ENCODE results near the gene JMJD7.

The JMJD7 gene

DNA sequence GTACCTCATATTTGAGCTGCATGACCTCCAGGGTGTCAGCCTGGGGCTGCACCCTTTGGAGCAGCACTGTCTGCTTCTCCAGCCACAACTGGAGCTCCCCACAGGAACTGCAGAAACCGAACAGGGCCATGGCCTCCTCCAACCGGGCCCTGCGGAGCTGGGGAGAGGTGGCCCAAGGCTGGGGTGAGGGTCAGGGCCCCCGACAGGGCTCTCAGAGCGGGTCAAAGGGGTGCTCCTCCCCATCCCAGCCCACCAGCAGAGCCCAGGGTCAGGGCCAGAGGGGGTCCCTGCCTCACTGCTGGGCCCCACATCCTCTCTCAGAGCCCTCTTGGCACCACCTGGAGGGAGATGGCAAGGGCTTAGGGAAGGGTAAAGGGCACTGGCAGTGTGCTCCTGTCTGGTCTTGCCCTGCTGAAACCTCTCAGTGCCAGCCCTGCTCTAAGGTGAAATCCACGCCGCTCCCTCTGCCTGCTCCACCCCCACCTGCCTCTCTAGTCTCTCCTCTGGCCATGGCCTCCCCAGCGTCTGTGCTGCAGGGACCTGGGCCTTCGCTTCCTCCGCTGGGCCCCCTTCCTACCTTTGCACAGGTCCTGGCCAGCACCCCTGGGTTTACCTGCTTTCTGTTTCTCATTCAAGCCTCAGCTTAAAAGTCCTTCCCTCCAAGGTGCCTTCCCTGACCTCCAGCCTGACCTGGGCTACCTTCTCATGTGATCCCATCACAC is 52.4 kb downstream of the JMJD7 start:
- DNase-seq = no peak
- Histone ChIP-seq H3K36me3 (no peaks in the 10 kb centered on the region), H3K27me3 (no peaks in the 10 kb centered on the region), H3K9me3 (no peaks in the 10 kb centered on the region), H3K4me1 (peaks cover 10% of the 10 kb centered on the region), H3K4me3 (ENCODE audit: low read depth, low read length) (no peak overlapping the region)
- TF ChIP-seq, protein P1, sequence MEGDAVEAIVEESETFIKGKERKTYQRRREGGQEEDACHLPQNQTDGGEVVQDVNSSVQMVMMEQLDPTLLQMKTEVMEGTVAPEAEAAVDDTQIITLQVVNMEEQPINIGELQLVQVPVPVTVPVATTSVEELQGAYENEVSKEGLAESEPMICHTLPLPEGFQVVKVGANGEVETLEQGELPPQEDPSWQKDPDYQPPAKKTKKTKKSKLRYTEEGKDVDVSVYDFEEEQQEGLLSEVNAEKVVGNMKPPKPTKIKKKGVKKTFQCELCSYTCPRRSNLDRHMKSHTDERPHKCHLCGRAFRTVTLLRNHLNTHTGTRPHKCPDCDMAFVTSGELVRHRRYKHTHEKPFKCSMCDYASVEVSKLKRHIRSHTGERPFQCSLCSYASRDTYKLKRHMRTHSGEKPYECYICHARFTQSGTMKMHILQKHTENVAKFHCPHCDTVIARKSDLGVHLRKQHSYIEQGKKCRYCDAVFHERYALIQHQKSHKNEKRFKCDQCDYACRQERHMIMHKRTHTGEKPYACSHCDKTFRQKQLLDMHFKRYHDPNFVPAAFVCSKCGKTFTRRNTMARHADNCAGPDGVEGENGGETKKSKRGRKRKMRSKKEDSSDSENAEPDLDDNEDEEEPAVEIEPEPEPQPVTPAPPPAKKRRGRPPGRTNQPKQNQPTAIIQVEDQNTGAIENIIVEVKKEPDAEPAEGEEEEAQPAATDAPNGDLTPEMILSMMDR (IDR thresholded peaks at IDR 0.05; ENCODE audit: low read depth, low read length) = no peak

DNA sequence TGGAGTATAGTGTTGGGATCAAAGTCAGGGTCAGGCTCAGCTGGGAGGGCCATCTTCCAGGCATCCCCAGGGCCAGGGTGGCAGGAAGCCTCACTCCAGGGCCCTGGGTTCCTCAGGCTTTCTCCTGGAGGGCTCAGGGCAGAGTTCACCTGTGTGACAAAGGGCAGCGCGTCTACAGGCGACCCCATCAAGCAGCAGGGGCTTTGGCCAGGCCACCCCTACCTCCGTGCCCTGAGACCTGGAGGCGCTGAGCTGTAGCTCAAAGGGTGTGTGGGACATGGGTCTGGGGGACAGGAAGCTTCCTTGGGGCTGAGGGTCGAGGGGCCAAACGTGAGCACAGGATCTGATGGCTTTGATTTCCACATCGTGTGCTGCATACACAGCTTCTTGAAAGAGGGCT is 53.2 kb downstream of the JMJD7 start:
- no peak for DNase-seq
- H3K36me3 ChIP-seq = no peaks in the 10 kb centered on the region
- TF ChIP-seq, protein P1 (IDR thresholded peaks at IDR 0.05; ENCODE audit: low read depth, low read length) = no peak
- H3K4me1 ChIP-seq = peaks cover 10% of the 10 kb centered on the region
- no peaks in the 10 kb centered on the region for H3K9me3 ChIP-seq
- H3K4me3 ChIP-seq (ENCODE audit: low read depth, low read length) = no peak overlapping the region
- H3K27me3 ChIP-seq = no peaks in the 10 kb centered on the region

DNA sequence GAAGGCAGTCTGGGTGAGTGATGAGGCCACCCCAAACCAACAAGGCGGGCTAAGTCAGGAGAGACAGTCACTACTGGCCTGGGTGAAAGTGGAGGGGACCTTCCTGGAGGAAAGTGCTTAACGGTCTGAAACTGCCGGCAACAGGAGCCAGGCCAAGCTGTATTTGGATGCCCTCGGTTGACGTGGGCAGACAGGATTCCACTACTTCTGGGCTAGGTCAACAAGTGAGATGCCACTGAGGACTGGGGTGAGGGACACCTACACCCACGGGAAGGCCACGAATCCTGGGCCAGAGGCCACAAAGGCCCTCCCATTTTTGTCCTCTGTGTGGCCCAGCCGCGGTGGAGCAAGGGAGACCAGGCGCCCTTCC is 53.6 kb downstream of the JMJD7 start:
- no peaks in the 10 kb centered on the region for H3K9me3 ChIP-seq
- no peaks in the 10 kb centered on the region for H3K36me3 ChIP-seq
- H3K27me3 ChIP-seq = no peaks in the 10 kb centered on the region
- DNase-seq = no peak
- H3K4me3 ChIP-seq (ENCODE audit: low read depth, low read length) = no peak overlapping the region
- TF ChIP-seq, protein P1 (IDR thresholded peaks at IDR 0.05; ENCODE audit: low read depth, low read length) = no peak
- peaks cover 10% of the 10 kb centered on the region for H3K4me1 ChIP-seq

DNA sequence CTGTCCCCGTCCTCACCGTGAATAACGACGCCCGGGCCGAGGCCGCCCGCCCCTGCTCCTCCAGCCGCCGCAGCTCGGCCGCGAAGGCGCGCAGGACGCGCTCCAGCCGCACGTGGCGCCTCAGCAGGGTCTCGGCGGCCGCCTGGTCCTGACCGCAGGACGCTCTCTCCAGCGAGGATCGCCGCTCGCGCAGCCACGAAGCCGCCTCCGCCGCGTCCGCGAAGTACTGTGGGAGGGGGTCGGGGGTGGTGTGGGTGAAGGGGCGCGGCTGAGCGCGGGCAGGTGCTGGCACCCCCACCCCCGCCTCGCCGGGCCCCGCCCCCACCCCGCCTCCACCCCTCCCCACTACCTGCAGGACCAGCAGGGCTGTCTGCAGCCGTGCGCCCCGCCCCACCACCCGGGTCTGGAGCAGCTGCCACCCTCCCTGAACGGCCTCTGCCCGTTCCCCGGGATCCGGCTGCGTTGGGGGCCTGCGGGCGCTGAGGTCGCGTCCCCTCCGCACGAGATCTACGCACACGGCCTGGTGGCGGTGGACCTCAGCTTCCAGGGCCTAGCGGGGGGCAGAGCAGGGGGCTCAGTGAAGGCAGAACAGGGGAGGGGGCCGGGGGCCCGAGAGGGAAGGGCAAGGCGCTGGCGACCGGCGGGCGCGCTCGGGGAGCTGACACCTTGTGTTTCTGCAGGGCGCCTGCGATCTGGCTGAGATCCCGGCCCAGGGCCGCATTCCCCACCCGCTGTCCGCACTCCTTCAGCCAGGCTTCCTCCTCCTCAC is 54.2 kb downstream of the JMJD7 start:
- no peak overlapping the region for H3K4me3 ChIP-seq (ENCODE audit: low read depth, low read length)
- peaks cover 10% of the 10 kb centered on the region for H3K4me1 ChIP-seq
- DNase-seq = no peak
- TF ChIP-seq, protein P1 (IDR thresholded peaks at IDR 0.05; ENCODE audit: low read depth, low read length) = no peak
- H3K36me3 ChIP-seq = no peaks in the 10 kb centered on the region
- no peaks in the 10 kb centered on the region for H3K9me3 ChIP-seq
- no peaks in the 10 kb centered on the region for H3K27me3 ChIP-seq

DNA sequence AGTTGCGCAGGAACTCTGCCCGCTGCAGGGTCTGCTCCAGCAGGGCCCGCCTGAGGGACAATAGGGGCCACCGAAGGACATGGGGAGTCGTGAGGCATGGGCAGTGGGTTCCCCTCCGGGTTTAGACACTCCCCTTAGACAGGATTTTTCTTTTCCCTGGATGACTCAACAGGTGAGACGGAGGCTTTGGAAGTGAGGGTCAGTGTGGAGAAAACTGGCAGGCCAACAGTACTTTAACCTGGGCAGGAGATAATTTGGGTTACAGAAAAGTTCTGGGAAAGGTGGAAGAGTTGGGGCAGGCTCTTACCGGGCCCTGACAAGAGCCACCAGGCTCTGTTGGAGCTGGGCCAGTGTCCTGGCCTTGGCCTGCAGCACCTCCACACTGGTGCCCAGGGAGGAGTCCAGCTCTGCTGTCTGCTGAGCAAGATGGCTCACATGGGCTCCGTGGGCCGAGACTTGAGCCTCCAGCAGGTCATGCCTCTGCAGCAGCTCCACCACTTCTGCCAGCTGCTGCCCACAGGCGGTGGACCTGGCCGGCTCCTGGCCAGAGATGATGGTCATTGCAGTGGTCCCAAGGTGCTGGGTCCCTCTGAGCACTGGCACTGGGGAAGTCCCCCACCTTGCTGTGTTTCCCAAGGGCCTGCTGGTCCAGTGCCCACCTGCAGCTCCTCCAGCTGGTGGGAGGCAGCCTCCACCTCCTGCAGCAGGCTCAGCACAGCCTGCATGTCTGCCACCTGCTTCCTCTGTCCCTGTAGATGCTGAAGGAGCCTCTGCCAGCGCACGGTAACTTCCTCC is 55.0 kb downstream of the JMJD7 start:
- TF ChIP-seq, protein P1 (IDR thresholded peaks at IDR 0.05; ENCODE audit: low read depth, low read length) = no peak
- no peak overlapping the region for H3K4me3 ChIP-seq (ENCODE audit: low read depth, low read length)
- H3K9me3 ChIP-seq = no peaks in the 10 kb centered on the region
- peaks cover 8% of the 10 kb centered on the region for H3K4me1 ChIP-seq
- no peaks in the 10 kb centered on the region for H3K36me3 ChIP-seq
- DNase-seq = no peak
- H3K27me3 ChIP-seq = no peaks in the 10 kb centered on the region
